Measurements from ENCODE around the gene TXNL4A. TPM values are rescaled to one million over a fixed set of nuclear protein-coding genes. Genes with fewer than 3 reads are reported as not detected.

TXNL4A gene
- total RNA-seq, 2 donors from 2014 or later = 101 to 138 TPM

DNA sequence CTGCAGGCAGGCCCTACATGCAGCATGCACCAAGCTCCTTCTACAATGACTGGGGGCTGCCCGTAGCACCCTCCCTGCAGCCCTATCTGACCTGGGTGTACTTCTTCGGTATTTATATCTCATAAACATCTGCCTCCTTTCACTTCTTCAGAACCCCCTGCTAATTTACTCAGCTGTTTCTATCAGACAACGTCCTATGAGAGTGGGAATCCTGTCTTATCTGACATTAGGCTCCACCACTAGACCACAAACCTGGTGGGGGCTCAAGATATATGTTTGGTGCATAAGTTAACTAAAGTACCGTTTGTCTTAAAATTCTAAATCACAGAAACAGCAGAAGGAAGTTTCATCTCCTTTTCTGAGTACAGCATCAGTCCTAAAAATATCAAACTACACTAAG lies 13.3 kb downstream of the TXNL4A start:
- H3K36me3 ChIP-seq = peaks cover 9% of the 10 kb centered on the region

DNA sequence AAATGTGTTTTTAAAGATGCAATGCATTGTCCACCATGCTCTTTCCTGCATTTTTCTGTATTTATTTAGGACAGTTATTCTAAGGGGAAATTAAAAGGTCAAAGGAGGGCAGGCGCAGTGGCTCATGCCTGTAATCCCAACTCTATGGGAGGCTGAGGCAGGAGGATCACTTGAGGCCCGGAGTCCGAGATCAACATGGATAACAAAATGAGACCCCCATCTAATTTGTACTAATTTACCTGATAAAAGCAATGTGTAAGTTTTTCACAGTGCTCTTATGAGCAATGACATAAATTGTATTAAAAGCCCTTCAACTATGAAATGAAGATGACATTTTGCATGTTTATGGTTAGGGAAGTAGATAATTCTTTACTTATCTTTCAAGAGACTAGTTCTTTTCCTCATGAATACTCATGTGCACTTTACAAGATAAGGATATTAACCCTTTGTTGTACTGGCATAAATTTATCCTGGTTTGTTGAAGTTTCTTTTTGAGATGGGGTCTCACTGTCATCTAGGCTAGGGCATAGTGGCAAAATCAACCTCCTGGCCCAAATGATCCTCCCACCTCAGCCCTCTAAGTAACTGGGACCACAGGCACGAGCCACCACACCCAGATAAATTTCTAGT lies 14.2 kb downstream of the TXNL4A start:
- peaks cover 4% of the 10 kb centered on the region for H3K4me1 ChIP-seq
- H3K9ac ChIP-seq (ENCODE audit: low read depth in 2 of 2, low read length in 2 of 2) = no peak overlapping the region
- no peak overlapping the region for H3K27ac ChIP-seq
- no peak for TF ChIP-seq CTCF (IDR thresholded peaks at IDR 0.05)
- no peak for DNase-seq
- H3K27me3 ChIP-seq = no peaks in the 10 kb centered on the region
- H3K9me3 ChIP-seq = no peaks in the 10 kb centered on the region
- H3K36me3 ChIP-seq = peaks cover 9% of the 10 kb centered on the region
- intact Hi-C loops (cut with DNase I) = no loop called here
- H3K4me3 ChIP-seq = no peak overlapping the region

More for the DNA sequence above, 13.3 kb downstream of the TXNL4A start:
- H3K9me3 ChIP-seq = no peaks in the 10 kb centered on the region
- H3K4me1 ChIP-seq = peaks cover 4% of the 10 kb centered on the region
- no peak for TF ChIP-seq CTCF (IDR thresholded peaks at IDR 0.05)
- H3K9ac ChIP-seq (ENCODE audit: low read depth in 2 of 2, low read length in 2 of 2) = no peak overlapping the region
- no peak overlapping the region for H3K4me3 ChIP-seq
- no peak overlapping the region for H3K27ac ChIP-seq
- no peaks in the 10 kb centered on the region for H3K27me3 ChIP-seq
- intact Hi-C loops (cut with DNase I) = no loop called here
- DNase-seq = no peak

- Histone ChIP-seq H3K27ac (peak overlapping the region; percentile 62), H3K9me3 (no peaks in the 10 kb centered on the region), H3K36me3 (peaks cover 9% of the 10 kb centered on the region), H3K4me1 (peaks cover 4% of the 10 kb centered on the region), H3K4me3 (no peak overlapping the region), H3K27me3 (no peaks in the 10 kb centered on the region), H3K9ac (ENCODE audit: low read depth in 2 of 2, low read length in 2 of 2) (no peak overlapping the region)
- TF ChIP-seq CTCF (IDR thresholded peaks at IDR 0.05) = no peak
- DNase-seq = no peak
- intact Hi-C loops (cut with DNase I) = no loop called here
Measured at GRCh38 chr18:79973517-79973916, 14.8 kb downstream of the TXNL4A start.

DNA sequence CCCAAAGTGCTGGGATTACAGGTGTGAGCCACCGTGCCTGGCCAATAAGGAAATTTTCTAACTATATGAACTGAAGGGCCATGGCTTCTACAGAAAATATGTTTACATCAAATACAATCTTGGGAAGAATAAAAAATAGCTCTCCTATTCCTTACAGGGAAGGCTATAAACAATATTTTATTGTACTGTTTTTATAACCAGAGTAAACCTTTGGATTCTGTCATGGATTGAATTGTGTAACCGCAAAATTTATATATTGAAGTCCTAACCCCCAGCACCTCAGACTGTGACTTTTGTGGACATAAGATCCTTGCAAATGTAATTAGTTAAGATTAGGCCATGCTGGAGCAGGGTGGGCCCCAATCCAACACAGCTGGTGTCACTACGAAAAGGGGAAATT lies 15.6 kb downstream of the TXNL4A start:
- DNase-seq = no peak
- no peaks in the 10 kb centered on the region for H3K9me3 ChIP-seq
- peak overlapping the region in 1 of 2 donors; percentile 31 for H3K9ac ChIP-seq (ENCODE audit: low read depth in 2 of 2, low read length in 2 of 2)
- no peaks in the 10 kb centered on the region for H3K27me3 ChIP-seq
- H3K36me3 ChIP-seq = peaks cover 9% of the 10 kb centered on the region
- peaks cover 4% of the 10 kb centered on the region for H3K4me1 ChIP-seq
- no peak overlapping the region for H3K4me3 ChIP-seq
- H3K27ac ChIP-seq = peak overlapping the region; percentile 62
- TF ChIP-seq CTCF (IDR thresholded peaks at IDR 0.05) = no peak
- intact Hi-C loops (cut with DNase I) = no loop called here

DNA sequence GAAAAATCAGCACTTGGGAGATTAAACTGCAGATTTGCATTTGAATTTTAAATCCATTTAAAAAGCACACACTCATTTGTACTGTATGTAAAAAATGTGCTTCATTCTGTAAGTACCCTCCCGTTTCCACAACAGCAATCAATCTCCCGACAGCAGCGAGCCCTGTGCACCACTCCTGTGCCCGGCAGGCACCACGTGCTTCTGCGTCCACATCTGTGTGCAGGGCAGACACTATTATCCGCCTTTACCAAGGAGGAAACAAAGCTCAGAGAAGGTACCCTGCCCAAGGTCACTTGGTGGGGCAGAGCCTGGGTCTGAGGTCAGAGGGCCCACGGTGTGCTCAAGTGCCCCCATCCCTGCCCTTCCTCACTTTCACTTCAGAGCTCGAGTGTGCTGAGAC lies 16.4 kb downstream of the TXNL4A start:
- Histone ChIP-seq H3K9ac (ENCODE audit: low read depth in 2 of 2, low read length in 2 of 2) (no peak overlapping the region), H3K4me3 (no peak overlapping the region), H3K9me3 (no peaks in the 10 kb centered on the region), H3K36me3 (peaks cover 9% of the 10 kb centered on the region), H3K27me3 (no peaks in the 10 kb centered on the region), H3K4me1 (peaks cover 4% of the 10 kb centered on the region), H3K27ac (peak overlapping the region; percentile 62)
- TF ChIP-seq CTCF (IDR thresholded peaks at IDR 0.05) = no peak
- intact Hi-C loops (cut with DNase I) = no loop called here
- no peak for DNase-seq

Measured in colonic mucosa (tissue), 4 donors.